H7 (cell line): ENCODE data around the gene PARP3. TPM values are rescaled to one million over a fixed set of nuclear protein-coding genes. Genes with fewer than 3 reads are reported as not detected.
A peak's percentile ranks its signal among the peaks of the same experiment; 100 is the strongest.

Experiments used
- DNase-seq: peaks from one replicate; pipeline ENCODE4 v3.0.0; 2012
- H3K27me3 ChIP-seq: 2 replicates; pipeline ENCODE4 v1.6.0; 2011; ENCODE audit warnings: mild to moderate bottlenecking, low read length; ENCODE audit not compliant: control insufficient read depth, insufficient read depth
- H3K36me3 ChIP-seq: replicated peaks from 2 replicates; pipeline ENCODE4 v1.5.1; 2011; ENCODE audit warnings: low read length; ENCODE audit not compliant: control insufficient read depth, insufficient read depth
- H3K4me3 ChIP-seq: 2 replicates; pipeline ENCODE4 v1.5.1; 2011; ENCODE audit warnings: low read depth, mild to moderate bottlenecking, control low read depth, low read length, moderate library complexity; ENCODE audit not compliant: insufficient read depth
- total RNA-seq: library from RNA; depleted of rRNA; stranded (reverse); fragments of >200 nt; shearing (Covaris generic); gene quantifications from 2 replicates; pipeline ENCODE4 v1.2.3, GENCODE V29; 2014

Gene PARP3
- total RNA-seq, 1 experiment from 2014 or later = 3.2 TPM

GRCh38 chr3:51974963-51975851 lies 33.0 kb downstream of the PARP3 start, which contains the start of gene ABHD14A:
TSS of gene ABHD14A (plus strand) at chr3:51975064. CDS start at chr3:51975136, 72 bp downstream.
- H3K36me3 ChIP-seq = no peaks in the 10 kb centered on the region; the same call in 1 of the 2 replicates
- peak; percentile 97 for DNase-seq

GRCh38 chr3:51975852-51976549 lies 33.8 kb downstream of the PARP3 start:
- Histone ChIP-seq H3K36me3 (no peaks in the 10 kb centered on the region; the same call in 1 of the 2 replicates), H3K27me3 (peaks cover 17% of the 10 kb centered on the region), H3K4me3 (no peak overlapping the region)
- DNase-seq = peak; percentile 85

More at GRCh38 chr3:51974963-51975851, 33.0 kb downstream of the PARP3 start, which contains the start of gene ABHD14A:
- peaks cover 17% of the 10 kb centered on the region for H3K27me3 ChIP-seq
- peak within 1 kb of the TSS; percentile 61 for H3K4me3 ChIP-seq

- H3K27me3 ChIP-seq = peaks cover 17% of the 10 kb centered on the region
- DNase-seq = no peak
- no peaks in the 10 kb centered on the region for H3K36me3 ChIP-seq
- H3K4me3 ChIP-seq = no peak overlapping the region
Measured at GRCh38 chr3:51977446-51978142, 35.4 kb downstream of the PARP3 start.

GRCh38 chr3:51978143-51978502 lies 36.0 kb downstream of the PARP3 start:
- DNase-seq = no peak
- H3K4me3 ChIP-seq = no peak overlapping the region
- H3K36me3 ChIP-seq = no peaks in the 10 kb centered on the region
- peaks cover 17% of the 10 kb centered on the region for H3K27me3 ChIP-seq

GRCh38 chr3:51980253-51980652 lies 38.1 kb downstream of the PARP3 start:
- H3K4me3 ChIP-seq = no peak overlapping the region
- DNase-seq = no peak
- peaks cover 10% of the 10 kb centered on the region for H3K27me3 ChIP-seq
- no peaks in the 10 kb centered on the region for H3K36me3 ChIP-seq

GRCh38 chr3:51982352-51982837 lies 40.2 kb downstream of the PARP3 start:
- H3K27me3 ChIP-seq = no peaks in the 10 kb centered on the region
- peak; percentile 93 for DNase-seq
- H3K4me3 ChIP-seq = peak overlapping the region; percentile 67
- no peaks in the 10 kb centered on the region; the same call in 1 of the 2 replicates for H3K36me3 ChIP-seq

- H3K36me3 ChIP-seq = no peaks in the 10 kb centered on the region; the same call in 1 of the 2 replicates
- H3K27me3 ChIP-seq = no peaks in the 10 kb centered on the region
- H3K4me3 ChIP-seq = peak within 1 kb of the TSS; percentile 67
- DNase-seq = peak; percentile 98
Measured at GRCh38 chr3:51982838-51983577, 40.8 kb downstream of the PARP3 start, which contains the start of gene ACY1. TSS of gene ACY1 (plus strand) at chr3:51983535. CDS start at chr3:51984065, 530 bp downstream.

- H3K36me3 ChIP-seq = no peaks in the 10 kb centered on the region; the same call in 1 of the 2 replicates
- DNase-seq = peak; percentile 66
- H3K27me3 ChIP-seq = no peaks in the 10 kb centered on the region
- H3K4me3 ChIP-seq = peak overlapping the region; percentile 67
Measured at GRCh38 chr3:51983578-51984268, 41.6 kb downstream of the PARP3 start.

- no peak for DNase-seq
- H3K4me3 ChIP-seq = no peak overlapping the region
Measured at GRCh38 chr3:51984269-51984647, 42.1 kb downstream of the PARP3 start.

GRCh38 chr3:51985063-51985462 lies 42.9 kb downstream of the PARP3 start:
- no peak overlapping the region for H3K4me3 ChIP-seq
- no peaks in the 10 kb centered on the region for H3K27me3 ChIP-seq
- DNase-seq = no peak

More at GRCh38 chr3:51984269-51984647, 42.1 kb downstream of the PARP3 start:
- no peaks in the 10 kb centered on the region for H3K27me3 ChIP-seq
- H3K36me3 ChIP-seq = peaks cover 2% of the 10 kb centered on the region; the same call in 1 of the 2 replicates

GRCh38 chr3:51986010-51986947 lies 44.1 kb downstream of the PARP3 start:
- Histone ChIP-seq H3K36me3 (peaks cover 2% of the 10 kb centered on the region; the same call in 1 of the 2 replicates), H3K27me3 (no peaks in the 10 kb centered on the region), H3K4me3 (no peak overlapping the region)
- no peak for DNase-seq

More at GRCh38 chr3:51985063-51985462, 42.9 kb downstream of the PARP3 start:
- peaks cover 2% of the 10 kb centered on the region; the same call in 1 of the 2 replicates for H3K36me3 ChIP-seq

GRCh38 chr3:51987568-51987967 lies 45.4 kb downstream of the PARP3 start:
- Histone ChIP-seq H3K27me3 (no peaks in the 10 kb centered on the region), H3K36me3 (peaks cover 2% of the 10 kb centered on the region), H3K4me3 (no peak overlapping the region)
- DNase-seq = no peak
